PC-3 (cell line): ENCODE results near the gene CNTN1. TPM values are rescaled to one million over a fixed set of nuclear protein-coding genes. Genes with fewer than 3 reads are reported as not detected.

Experiments used
- ATAC-seq: fragments of 200-7000 bp; cut with Tn5 transposase; 2 replicates; pipeline ENCODE4 v1.9.1; 2020; ENCODE audit warnings: mild to moderate bottlenecking, moderate library complexity
- BruUV-seq: library from RNA; stranded (reverse); fragments of 400-500 nt; replicated peaks from 2 replicates; lab custom pipeline; 2021; lab: Mats Ljungman, UMichigan
- CTCF ChIA-PET: fragments of 300-600 bp; sonication (Branson Sonifier 250); formaldehyde crosslinking; loops from one replicate; lab custom pipeline; 2022; ENCODE audit warnings: antibody characterized with exemption; lab: Charles Lee
- POLR2A ChIA-PET: fragments of 300-600 bp; sonication (Branson Sonifier 250); formaldehyde crosslinking; loops from one replicate; lab custom pipeline; 2022; ENCODE audit warnings: antibody characterized with exemption; ENCODE audit not compliant: unreplicated experiment; lab: Charles Lee
- DNase-seq: peaks from one replicate; pipeline ENCODE4 v3.0.0-alpha.2; 2015
- H2AFZ ChIP-seq: fragments of 300-600 bp; sonication (generic); 2 replicates; pipeline ENCODE4 v1.6.0; 2016; ENCODE audit warnings: antibody characterized with exemption, low read length
- H3F3A ChIP-seq: fragments of 300-600 bp; sonication (generic); one replicate; pipeline ENCODE4 v1.6.0; 2017; ENCODE audit warnings: antibody characterized with exemption, low read length, control low read depth, mild to moderate bottlenecking; ENCODE audit not compliant: unreplicated experiment
- H3K27ac ChIP-seq: fragments of 300-600 bp; sonication (generic); 2 replicates; pipeline ENCODE4 v1.5.1; 2016; ENCODE audit warnings: mild to moderate bottlenecking, low read length
- H3K27me3 ChIP-seq: fragments of 300-600 bp; sonication (generic); 2 replicates; pipeline ENCODE4 v1.6.1; 2016; ENCODE audit warnings: low read length, mixed read lengths
- H3K36me3 ChIP-seq: fragments of 300-600 bp; sonication (generic); 2 replicates; pipeline ENCODE4 v1.6.1; 2016; ENCODE audit warnings: low read depth, mixed run types, low read length, mixed read lengths
- H3K4me1 ChIP-seq: fragments of 300-600 bp; sonication (generic); 2 replicates; pipeline ENCODE4 v1.5.1; 2016; ENCODE audit warnings: low read length; ENCODE audit not compliant: insufficient read depth
- H3K4me2 ChIP-seq: fragments of 300-600 bp; sonication (generic); 2 replicates; pipeline ENCODE4 v1.6.0; 2016; ENCODE audit warnings: low read length
- H3K4me3 ChIP-seq: fragments of 300-600 bp; sonication (generic); 2 replicates; pipeline ENCODE4 v1.5.1; 2016; ENCODE audit warnings: mild to moderate bottlenecking, low read length, mixed read lengths
- H3K79me2 ChIP-seq: fragments of 300-600 bp; sonication (generic); 2 replicates; pipeline ENCODE4 v1.6.1; 2017; ENCODE audit warnings: low read length, mixed read lengths
- H3K9ac ChIP-seq: fragments of 300-600 bp; sonication (generic); 2 replicates; pipeline ENCODE4 v1.6.0; 2016; ENCODE audit warnings: mild to moderate bottlenecking, low read length
- H3K9me2 ChIP-seq: fragments of 300-600 bp; sonication (generic); replicated peaks from 2 replicates; pipeline ENCODE4 v1.6.1; 2016; ENCODE audit warnings: mixed run types, low read length, mixed read lengths
- H3K9me3 ChIP-seq: fragments of 300-600 bp; sonication (generic); 2 replicates; pipeline ENCODE4 v1.6.1; 2016; ENCODE audit warnings: low read length, mixed read lengths
- H4K20me1 ChIP-seq: fragments of 300-600 bp; sonication (generic); 2 replicates; pipeline ENCODE4 v1.6.1; 2016; ENCODE audit warnings: low read length, mixed read lengths
- EZH2 ChIP-seq: fragments of 300-600 bp; sonication (generic); IDR thresholded peaks from one replicate; pipeline ENCODE4 v1.6.1; 2017; ENCODE audit warnings: antibody characterized with exemption, mild to moderate bottlenecking, low read length; ENCODE audit not compliant: unreplicated experiment
- EZH2phosphoT487 ChIP-seq: fragments of 300-600 bp; sonication (generic); IDR thresholded peaks from 2 replicates; pipeline ENCODE4 v1.6.1; 2018; ENCODE audit warnings: mild to moderate bottlenecking, antibody characterized with exemption, low read length, borderline replicate concordance
- intact Hi-C: fragments of 100-400 bp; cut with micrococcal nuclease; formaldehyde crosslinking; loops from 2 replicates; pipeline ENCODE4 v1.9.0; 2023
- total RNA-seq: library from RNA; depleted of rRNA; stranded (reverse); fragments of >200 nt; gene quantifications from 2 replicates; pipeline ENCODE4 v1.2.3, GENCODE V29; 2014
- TF ChIP-seq, protein P1 (sequence below): fragments of 300-600 bp; sonication (generic); conservative IDR thresholded peaks from 2 replicates; pipeline ENCODE4 v1.5.1; 2017; ENCODE audit warnings: antibody characterized with exemption, low read depth, mild to moderate bottlenecking, low read length

The CNTN1 gene
- total RNA-seq, 1 experiment from 2014 or later: not detected

DNA sequence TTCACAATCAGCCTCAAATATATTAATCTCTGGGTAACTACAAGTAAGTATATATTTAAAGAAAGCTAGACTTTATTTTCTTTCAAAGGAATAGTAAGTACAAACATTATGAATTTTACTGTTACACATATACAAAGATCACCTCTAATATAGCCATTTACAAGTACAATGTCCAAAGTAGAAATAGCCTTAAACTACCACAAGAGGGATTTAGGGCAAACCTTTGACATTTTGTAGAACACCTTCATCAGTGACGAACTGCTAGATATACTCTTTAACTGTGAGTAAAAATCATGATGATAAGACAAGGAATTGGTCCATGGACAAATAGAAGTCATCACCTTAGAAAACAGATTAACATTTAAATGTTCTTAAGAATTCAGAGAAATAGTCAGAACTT lies 69.8 kb downstream of the CNTN1 start:
- H3K9me2 ChIP-seq: no peaks in the 10 kb centered on the region
- H2AFZ ChIP-seq: no peak overlapping the region
- H3K27ac ChIP-seq: no peak overlapping the region
- ChIA-PET POLR2A (no interaction called here), CTCF (no interaction called here)
- BruUV-seq: no TSS peak
- no peaks in the 10 kb centered on the region for H3F3A ChIP-seq
- no peaks in the 10 kb centered on the region for H3K4me1 ChIP-seq
- no peaks in the 10 kb centered on the region for H3K79me2 ChIP-seq
- intact Hi-C loops: no loop called here
- ATAC-seq (no peak), DNase-seq (no peak)
- H3K4me2 ChIP-seq: no peak overlapping the region
- no peaks in the 10 kb centered on the region for H4K20me1 ChIP-seq
- H3K4me3 ChIP-seq: no peak overlapping the region
- H3K9me3 ChIP-seq: no peaks in the 10 kb centered on the region
- H3K36me3 ChIP-seq: no peaks in the 10 kb centered on the region
- TF ChIP-seq EZH2phosphoT487: no peak
- TF ChIP-seq EZH2: no peak
- TF ChIP-seq, protein P1, sequence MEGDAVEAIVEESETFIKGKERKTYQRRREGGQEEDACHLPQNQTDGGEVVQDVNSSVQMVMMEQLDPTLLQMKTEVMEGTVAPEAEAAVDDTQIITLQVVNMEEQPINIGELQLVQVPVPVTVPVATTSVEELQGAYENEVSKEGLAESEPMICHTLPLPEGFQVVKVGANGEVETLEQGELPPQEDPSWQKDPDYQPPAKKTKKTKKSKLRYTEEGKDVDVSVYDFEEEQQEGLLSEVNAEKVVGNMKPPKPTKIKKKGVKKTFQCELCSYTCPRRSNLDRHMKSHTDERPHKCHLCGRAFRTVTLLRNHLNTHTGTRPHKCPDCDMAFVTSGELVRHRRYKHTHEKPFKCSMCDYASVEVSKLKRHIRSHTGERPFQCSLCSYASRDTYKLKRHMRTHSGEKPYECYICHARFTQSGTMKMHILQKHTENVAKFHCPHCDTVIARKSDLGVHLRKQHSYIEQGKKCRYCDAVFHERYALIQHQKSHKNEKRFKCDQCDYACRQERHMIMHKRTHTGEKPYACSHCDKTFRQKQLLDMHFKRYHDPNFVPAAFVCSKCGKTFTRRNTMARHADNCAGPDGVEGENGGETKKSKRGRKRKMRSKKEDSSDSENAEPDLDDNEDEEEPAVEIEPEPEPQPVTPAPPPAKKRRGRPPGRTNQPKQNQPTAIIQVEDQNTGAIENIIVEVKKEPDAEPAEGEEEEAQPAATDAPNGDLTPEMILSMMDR: no peak; the same call in 1 of the 2 replicates
- H3K9ac ChIP-seq: no peak overlapping the region
- peaks cover 5% of the 10 kb centered on the region; the same call in 1 of the 2 replicates for H3K27me3 ChIP-seq

DNA sequence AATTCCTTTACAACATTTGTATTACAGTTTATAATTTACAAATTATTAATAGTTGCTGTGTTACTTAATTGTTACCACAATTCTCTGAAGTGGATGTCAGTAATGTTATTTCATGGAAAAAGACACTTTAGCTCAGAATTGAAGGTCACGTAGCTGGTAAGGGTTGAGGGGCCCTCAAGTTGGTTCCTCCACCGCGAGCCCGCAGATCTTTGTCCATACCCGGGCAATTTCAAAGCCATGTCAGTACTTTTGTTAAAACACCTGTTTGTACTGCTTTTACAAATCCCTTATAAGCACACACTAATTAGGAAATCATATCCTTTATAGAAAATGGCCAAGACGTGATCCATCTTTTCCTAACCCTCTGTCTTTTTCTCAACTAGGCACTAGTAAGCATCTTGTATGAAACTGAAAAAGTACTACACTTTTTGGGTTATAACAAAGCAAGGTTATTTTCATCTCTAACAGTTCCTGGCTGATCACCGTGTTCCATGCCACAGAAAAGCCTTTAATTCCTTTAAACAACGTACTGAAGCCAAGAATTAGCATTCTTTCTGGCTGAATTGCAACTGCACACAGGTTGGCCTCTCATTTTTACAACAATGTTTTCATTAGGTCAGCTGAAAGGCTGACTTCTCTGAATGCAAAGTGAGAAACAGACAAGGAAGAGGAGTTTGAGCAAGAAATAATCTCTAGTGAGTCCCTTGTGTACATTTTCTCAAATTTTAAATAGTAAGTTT lies 76.1 kb downstream of the CNTN1 start:
- H3K9me2 ChIP-seq: no peaks in the 10 kb centered on the region
- no peaks in the 10 kb centered on the region for H4K20me1 ChIP-seq
- no peaks in the 10 kb centered on the region for H3F3A ChIP-seq
- no peaks in the 10 kb centered on the region for H3K79me2 ChIP-seq
- no TSS peak for BruUV-seq
- no peak overlapping the region for H2AFZ ChIP-seq
- DNase-seq (no peak), ATAC-seq (no peak)
- H3K9ac ChIP-seq: no peak overlapping the region
- POLR2A ChIA-PET: no interaction called here
- H3K4me2 ChIP-seq: no peak overlapping the region
- no peaks in the 10 kb centered on the region for H3K4me1 ChIP-seq
- no peaks in the 10 kb centered on the region for H3K9me3 ChIP-seq
- CTCF ChIA-PET: no interaction called here
- H3K27ac ChIP-seq: no peak overlapping the region
- no peaks in the 10 kb centered on the region for H3K36me3 ChIP-seq
- H3K27me3 ChIP-seq: peaks cover 18% of the 10 kb centered on the region
- H3K4me3 ChIP-seq: no peak overlapping the region
- TF ChIP-seq EZH2phosphoT487: no peak
- TF ChIP-seq, protein P1: no peak
- TF ChIP-seq EZH2: no peak
- intact Hi-C loops: no loop called here

DNA sequence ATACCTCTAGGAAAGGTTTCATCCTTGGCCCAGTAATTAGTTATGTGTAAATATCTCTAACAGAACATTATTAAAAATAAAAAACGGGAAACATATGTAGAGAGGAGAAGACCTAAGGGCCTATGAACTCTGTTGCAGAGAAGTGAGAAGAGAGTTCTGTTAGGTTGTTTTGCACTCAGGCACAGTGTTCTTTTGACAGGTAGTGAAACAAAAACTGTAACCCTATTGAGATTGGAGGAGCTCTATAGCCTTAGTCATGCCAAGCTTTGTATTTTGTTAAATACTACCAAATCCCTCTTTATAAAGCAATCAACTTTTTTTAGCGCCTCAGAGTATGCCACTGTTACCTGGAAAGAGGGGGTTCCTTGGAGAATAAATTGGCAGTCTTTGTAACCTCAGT lies 77.6 kb downstream of the CNTN1 start:
- Histone ChIP-seq H3K79me2 (no peaks in the 10 kb centered on the region), H3K36me3 (no peaks in the 10 kb centered on the region), H3K27ac (no peak overlapping the region), H3F3A (no peaks in the 10 kb centered on the region), H3K4me3 (no peak overlapping the region), H3K9ac (no peak overlapping the region), H3K9me2 (no peaks in the 10 kb centered on the region), H3K9me3 (no peaks in the 10 kb centered on the region), H3K27me3 (peaks cover 25% of the 10 kb centered on the region), H3K4me2 (no peak overlapping the region), H2AFZ (no peak overlapping the region), H3K4me1 (no peaks in the 10 kb centered on the region), H4K20me1 (no peaks in the 10 kb centered on the region)
- intact Hi-C loops: no loop called here
- no TSS peak for BruUV-seq
- DNase-seq: no peak
- no peak for ATAC-seq
- ChIA-PET POLR2A (no interaction called here), CTCF (no interaction called here)
- TF ChIP-seq EZH2phosphoT487: no peak
- TF ChIP-seq, protein P1: no peak
- no peak for TF ChIP-seq EZH2
